Measurements from ENCODE around the gene HOXB8.

HOXB8 gene

GRCh38 chr17:48601539-48602425, 13.3 kb downstream of the HOXB8 start:
- no peak overlapping the region for H3K27ac Mint-ChIP-seq
- H3K36me3 Mint-ChIP-seq = no peaks in the 10 kb centered on the region
- DNase-seq (ENCODE audit: low spot score in 2 of 2) (no peak), ATAC-seq (ENCODE audit: low read depth) (no peak)
- no peak overlapping the region for H3K4me3 Mint-ChIP-seq
- H3K27me3 Mint-ChIP-seq = peaks cover 46% of the 10 kb centered on the region
- H3K9me3 Mint-ChIP-seq = no peaks in the 10 kb centered on the region
- peaks cover 20% of the 10 kb centered on the region for H3K4me1 Mint-ChIP-seq

GRCh38 chr17:48601207-48601538, 13.9 kb downstream of the HOXB8 start:
- no peak overlapping the region for H3K27ac Mint-ChIP-seq
- peaks cover 26% of the 10 kb centered on the region for H3K4me1 Mint-ChIP-seq
- peaks cover 48% of the 10 kb centered on the region for H3K27me3 Mint-ChIP-seq
- H3K36me3 Mint-ChIP-seq = no peaks in the 10 kb centered on the region
- ATAC-seq (ENCODE audit: low read depth) = no peak
- no peak overlapping the region for H3K4me3 Mint-ChIP-seq
- DNase-seq (ENCODE audit: low spot score in 2 of 2) = no peak
- no peaks in the 10 kb centered on the region for H3K9me3 Mint-ChIP-seq

GRCh38 chr17:48600244-48601098, 14.6 kb downstream of the HOXB8 start:
- peaks cover 26% of the 10 kb centered on the region for H3K4me1 Mint-ChIP-seq
- H3K9me3 Mint-ChIP-seq = no peaks in the 10 kb centered on the region
- no peak overlapping the region for H3K27ac Mint-ChIP-seq
- no peaks in the 10 kb centered on the region for H3K36me3 Mint-ChIP-seq
- ATAC-seq (ENCODE audit: low read depth) (no peak), DNase-seq (ENCODE audit: low spot score in 2 of 2) (no peak)
- no peak overlapping the region for H3K4me3 Mint-ChIP-seq
- H3K27me3 Mint-ChIP-seq = peaks cover 52% of the 10 kb centered on the region

DNA sequence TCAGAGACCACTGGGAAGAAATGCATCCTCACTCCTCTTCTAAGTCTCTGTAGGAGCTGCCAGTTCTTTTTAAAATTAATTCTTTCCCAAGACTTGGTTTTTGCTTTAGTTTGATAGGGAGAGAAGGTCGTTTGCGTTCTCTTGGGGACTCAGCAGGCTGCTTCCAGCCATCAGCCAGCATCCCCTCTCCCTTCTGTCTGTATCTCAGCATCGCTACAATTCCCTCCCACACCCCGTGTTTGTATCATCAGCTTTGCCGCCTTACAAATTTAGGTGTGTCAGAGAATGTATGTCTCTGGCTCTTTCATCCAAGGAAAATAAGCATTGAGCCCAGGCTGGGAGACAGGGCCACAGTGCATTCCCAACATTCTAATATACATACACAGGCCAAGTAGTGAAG, 15.7 kb downstream of the HOXB8 start:
- no peak overlapping the region for H3K27ac Mint-ChIP-seq
- peaks cover 23% of the 10 kb centered on the region for H3K4me1 Mint-ChIP-seq
- DNase-seq (ENCODE audit: low spot score in 2 of 2) (no peak), ATAC-seq (ENCODE audit: low read depth) (no peak)
- no peak overlapping the region for H3K4me3 Mint-ChIP-seq
- no peaks in the 10 kb centered on the region for H3K36me3 Mint-ChIP-seq
- H3K27me3 Mint-ChIP-seq = peaks cover 51% of the 10 kb centered on the region
- H3K9me3 Mint-ChIP-seq = no peaks in the 10 kb centered on the region

DNA sequence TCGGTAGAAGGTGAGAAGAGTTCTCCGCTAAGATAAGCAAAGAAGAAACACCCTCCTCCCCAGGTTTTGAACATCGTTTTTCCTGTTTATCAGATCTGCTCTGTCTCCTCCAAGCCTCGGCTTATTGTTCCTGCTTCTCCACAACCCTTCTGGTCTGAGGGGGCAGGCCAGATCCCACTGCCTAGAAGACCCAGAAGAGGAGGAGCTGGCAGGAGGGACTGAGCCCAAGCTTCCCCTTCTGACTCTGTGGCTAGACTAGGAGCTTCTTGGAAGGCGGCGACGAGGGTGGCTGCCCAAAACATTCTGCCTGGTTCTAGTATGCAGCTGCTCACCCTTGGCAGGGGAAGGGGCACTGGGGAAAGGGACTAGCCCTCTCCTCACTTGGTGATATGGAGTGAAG, 16.4 kb downstream of the HOXB8 start:
- no peak overlapping the region for H3K4me3 Mint-ChIP-seq
- H3K27me3 Mint-ChIP-seq = peaks cover 52% of the 10 kb centered on the region
- H3K9me3 Mint-ChIP-seq = no peaks in the 10 kb centered on the region
- DNase-seq (ENCODE audit: low spot score in 2 of 2) (no peak), ATAC-seq (ENCODE audit: low read depth) (no peak)
- H3K27ac Mint-ChIP-seq = no peak overlapping the region
- H3K4me1 Mint-ChIP-seq = peaks cover 25% of the 10 kb centered on the region
- H3K36me3 Mint-ChIP-seq = no peaks in the 10 kb centered on the region

DNA sequence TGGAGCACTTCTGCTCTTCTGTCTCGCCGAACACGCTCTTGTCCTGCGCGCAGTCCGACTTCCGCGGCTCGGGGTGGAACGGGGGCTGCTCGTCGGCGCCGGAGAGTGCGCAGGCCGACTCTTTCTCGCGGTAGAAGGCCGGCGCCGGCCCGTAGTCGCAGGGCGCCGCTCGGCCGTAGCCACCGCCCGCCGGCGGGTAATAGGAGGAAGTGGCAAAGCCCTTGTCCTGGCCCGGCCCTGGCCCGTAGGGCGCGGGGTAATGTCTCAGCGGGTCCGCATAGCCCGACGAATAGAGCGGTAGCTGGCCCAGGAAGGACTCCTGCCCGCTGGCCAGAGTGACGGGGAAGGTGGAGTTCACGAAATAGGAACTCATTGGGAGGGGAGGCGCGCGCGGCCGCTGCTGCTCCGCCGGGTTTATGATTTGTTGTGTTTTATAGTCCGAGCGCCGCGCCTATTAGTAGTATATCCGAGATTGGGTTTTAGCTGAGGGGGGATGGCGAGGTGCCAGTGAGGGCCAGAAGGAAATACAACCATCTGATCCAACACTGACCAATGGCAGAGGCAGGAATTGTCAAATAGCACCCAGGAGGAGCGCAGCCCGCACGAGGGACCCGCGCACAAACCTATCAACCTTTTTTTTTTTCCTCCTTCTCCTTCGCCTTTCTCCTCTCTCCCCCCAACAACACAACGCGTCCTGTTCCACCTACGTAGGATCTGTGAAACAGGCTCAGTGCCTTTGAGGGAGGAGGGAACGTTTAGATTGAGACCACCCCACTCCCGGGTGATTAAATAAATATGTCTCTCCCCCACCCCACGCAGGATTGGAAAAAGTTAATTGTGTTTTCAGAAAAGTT, 17.1 kb downstream of the HOXB8 start:
- Mint-ChIP-seq H3K36me3 (no peaks in the 10 kb centered on the region), H3K27me3 (peaks cover 48% of the 10 kb centered on the region), H3K4me3 (peak overlapping the region; percentile 84), H3K9me3 (no peaks in the 10 kb centered on the region), H3K4me1 (peaks cover 26% of the 10 kb centered on the region), H3K27ac (peak overlapping the region; percentile 73)
- DNase-seq (ENCODE audit: low spot score in 2 of 2) (peak; percentile 42 to 68), ATAC-seq (ENCODE audit: low read depth) (peak; percentile 39)

DNA sequence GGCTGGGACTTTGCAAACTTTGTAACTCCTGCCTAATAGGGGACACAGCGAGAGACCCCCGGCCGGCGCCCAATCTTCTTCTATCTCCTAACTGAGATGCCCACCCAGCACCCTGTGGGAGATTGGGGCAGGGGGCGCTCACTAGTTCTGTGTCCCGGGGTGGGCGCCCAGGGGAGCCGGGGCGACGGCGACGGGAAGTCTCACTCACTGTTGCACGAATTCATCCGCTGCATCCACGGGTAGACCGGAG, 17.6 kb downstream of the HOXB8 start:
- Mint-ChIP-seq H3K4me1 (peaks cover 26% of the 10 kb centered on the region), H3K36me3 (no peaks in the 10 kb centered on the region), H3K27me3 (peaks cover 50% of the 10 kb centered on the region), H3K27ac (peak overlapping the region; percentile 73), H3K4me3 (peak overlapping the region; percentile 84), H3K9me3 (no peaks in the 10 kb centered on the region)
- DNase-seq (ENCODE audit: low spot score in 2 of 2) = no peak
- no peak for ATAC-seq (ENCODE audit: low read depth)

DNA sequence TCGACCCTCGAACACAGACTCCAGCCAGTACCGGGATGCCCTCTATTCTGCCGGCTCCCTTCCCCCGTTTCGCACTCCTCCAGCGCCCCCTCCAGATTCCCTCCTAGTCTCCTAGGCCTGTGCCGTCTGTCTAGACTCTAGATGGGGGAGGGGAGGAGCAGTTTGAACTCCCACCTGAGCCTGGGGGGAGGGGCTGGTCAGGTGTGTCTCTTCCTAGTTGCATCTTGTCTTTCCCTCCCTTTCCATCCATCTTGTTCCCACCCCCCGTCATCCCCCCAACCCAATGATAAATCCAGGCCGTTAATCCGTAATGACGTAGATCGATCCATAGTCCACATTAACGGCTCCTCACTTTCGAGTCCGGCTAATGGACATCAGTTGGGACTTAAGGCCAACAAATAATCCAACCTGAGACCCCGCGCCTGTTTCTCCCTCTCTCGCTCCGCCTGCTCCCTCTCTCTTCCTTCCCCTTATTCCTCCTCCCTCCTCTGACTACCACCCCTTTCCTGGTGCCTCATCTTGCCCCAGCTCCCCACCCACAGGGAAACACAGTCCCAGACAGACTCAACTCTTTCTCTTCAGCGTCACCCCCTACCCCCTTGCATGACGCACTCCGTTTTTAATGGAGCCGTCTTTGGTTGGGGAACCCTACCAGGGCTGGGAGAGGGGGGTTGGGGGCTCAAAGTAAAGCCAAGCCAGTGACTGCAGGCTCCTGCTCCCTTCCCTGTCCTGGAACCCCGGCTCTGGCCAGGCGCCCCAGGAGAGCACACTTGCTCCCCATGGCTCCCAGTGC, 18.2 kb downstream of the HOXB8 start:
- peak overlapping the region; percentile 84 for H3K4me3 Mint-ChIP-seq
- DNase-seq (ENCODE audit: low spot score in 2 of 2) (no peak), ATAC-seq (ENCODE audit: low read depth) (no peak)
- H3K36me3 Mint-ChIP-seq = no peaks in the 10 kb centered on the region
- peaks cover 25% of the 10 kb centered on the region for H3K4me1 Mint-ChIP-seq
- peak overlapping the region; percentile 73 for H3K27ac Mint-ChIP-seq
- peaks cover 51% of the 10 kb centered on the region for H3K27me3 Mint-ChIP-seq
- no peaks in the 10 kb centered on the region for H3K9me3 Mint-ChIP-seq

DNA sequence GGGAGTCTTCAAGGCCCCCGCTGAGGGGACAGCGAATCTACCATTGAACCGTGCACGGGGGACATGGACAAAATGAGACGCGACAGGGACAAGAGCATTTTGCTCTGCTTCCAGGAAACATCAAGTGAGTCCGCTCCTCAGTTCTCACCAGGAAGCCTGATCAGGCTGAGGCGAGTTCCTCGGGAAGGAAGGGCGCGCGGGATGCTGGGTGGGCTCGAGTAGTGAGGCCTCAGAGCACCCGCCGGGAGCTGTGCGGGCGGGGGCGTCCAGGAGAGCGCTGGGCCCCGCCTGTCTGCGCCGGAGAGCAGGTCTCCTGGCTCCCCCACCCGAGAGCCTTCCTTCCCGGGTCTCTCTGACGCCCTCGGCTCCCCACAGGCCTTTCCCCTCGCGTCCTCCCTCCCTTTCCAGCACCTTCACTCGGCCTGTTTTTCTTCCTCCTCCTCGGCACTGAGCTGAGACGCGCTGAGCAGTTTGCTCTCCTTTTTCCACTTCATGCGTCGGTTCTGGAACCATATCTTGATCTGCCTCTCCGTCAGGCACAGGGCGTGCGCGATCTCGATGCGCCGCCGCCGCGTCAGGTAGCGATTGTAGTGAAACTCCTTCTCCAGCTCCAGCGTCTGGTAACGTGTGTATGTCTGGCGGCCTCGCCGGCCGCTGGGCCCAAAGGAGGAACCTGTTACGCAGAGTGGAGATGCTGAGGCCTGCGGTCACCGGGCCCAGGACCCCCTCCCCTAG, 18.9 kb downstream of the HOXB8 start:
- peaks cover 25% of the 10 kb centered on the region for H3K4me1 Mint-ChIP-seq
- peak overlapping the region; percentile 73 for H3K27ac Mint-ChIP-seq
- no peaks in the 10 kb centered on the region for H3K9me3 Mint-ChIP-seq
- ATAC-seq (ENCODE audit: low read depth) (no peak), DNase-seq (ENCODE audit: low spot score in 2 of 2) (no peak)
- H3K4me3 Mint-ChIP-seq = peak overlapping the region; percentile 67
- H3K27me3 Mint-ChIP-seq = peaks cover 56% of the 10 kb centered on the region
- H3K36me3 Mint-ChIP-seq = no peaks in the 10 kb centered on the region

GRCh38 chr17:48595278-48595999, 19.7 kb downstream of the HOXB8 start:
- no peak overlapping the region for H3K4me3 Mint-ChIP-seq
- H3K27ac Mint-ChIP-seq = peak overlapping the region; percentile 47
- no peak for ATAC-seq (ENCODE audit: low read depth)
- peaks cover 25% of the 10 kb centered on the region for H3K4me1 Mint-ChIP-seq
- peaks cover 53% of the 10 kb centered on the region for H3K27me3 Mint-ChIP-seq
- H3K36me3 Mint-ChIP-seq = no peaks in the 10 kb centered on the region
- DNase-seq (ENCODE audit: low spot score in 2 of 2) = no peak
- no peaks in the 10 kb centered on the region for H3K9me3 Mint-ChIP-seq

GRCh38 chr17:48594538-48595277, 20.4 kb downstream of the HOXB8 start:
- H3K27me3 Mint-ChIP-seq = peaks cover 54% of the 10 kb centered on the region
- no peak overlapping the region for H3K4me3 Mint-ChIP-seq
- H3K9me3 Mint-ChIP-seq = no peaks in the 10 kb centered on the region
- no peak overlapping the region for H3K27ac Mint-ChIP-seq
- peaks cover 25% of the 10 kb centered on the region for H3K4me1 Mint-ChIP-seq
- no peaks in the 10 kb centered on the region for H3K36me3 Mint-ChIP-seq
- no peak for DNase-seq (ENCODE audit: low spot score in 2 of 2)
- ATAC-seq (ENCODE audit: low read depth) = no peak

Data from memory B cell (primary cell).